SK-N-SH (cell line): ENCODE results near the gene ARHGAP8. TPM values are rescaled to one million over a fixed set of nuclear protein-coding genes. Genes with fewer than 3 reads are reported as not detected.
A peak's percentile ranks its signal among the peaks of the same experiment; 100 is the strongest.

Experiments
- CTCF ChIA-PET: fragments of 300-600, 350-600 bp; formaldehyde crosslinking; extraction: SDS; loops from one replicate; lab custom pipeline; 2021; lab: Yijun Ruan, JAX
- POLR2A ChIA-PET: fragments of 350-600 bp; sonication (Branson Sonifier 250); formaldehyde crosslinking; extraction: SDS; loops from one replicate; lab custom pipeline; 2020; ENCODE audit warnings: antibody characterized with exemption, inconsistent platforms; lab: Yijun Ruan, JAX
- DNase-seq: peaks from one replicate; pipeline ENCODE4 v3.0.0; 2012
- H2AFZ ChIP-seq: fragments of 200-600 bp; sonication (generic); 2 replicates; pipeline ENCODE4 v1.8.1; 2016; ENCODE audit warnings: antibody characterized with exemption, mild to moderate bottlenecking, low read depth
- H3F3A ChIP-seq: fragments of 200-600 bp; sonication (generic); replicated peaks from 2 replicates; pipeline ENCODE3; 2016; ENCODE audit warnings: antibody characterized with exemption, mild to moderate bottlenecking; ENCODE audit not compliant: insufficient read depth
- H3K27ac ChIP-seq, 2 experiments: fragments of 200-500 bp in 1 of 2; fragments of 200-600 bp in 1 of 2; sonication (Bioruptor generic) in 1 of 2; sonication (generic), shearing (Covaris generic) in 1 of 2; 2 replicates each; pipeline versions ENCODE4 v1.5.1 to v1.6.1; 2014 to 2016; ENCODE audit warnings: low read depth in 2 of 2, inconsistent platforms in 1 of 2, low read length in 1 of 2, mild to moderate bottlenecking in 1 of 2, mixed read lengths in 1 of 2
- H3K27me3 ChIP-seq: fragments of 200-600 bp; sonication (generic), shearing (Covaris generic); 2 replicates; pipeline ENCODE4 v1.6.1; 2016; ENCODE audit warnings: mixed run types; ENCODE audit not compliant: insufficient read depth
- H3K36me3 ChIP-seq, 2 experiments: fragments of 200-500 bp in 1 of 2; fragments of 200-600 bp in 1 of 2; sonication (Bioruptor generic) in 1 of 2; sonication (generic) in 1 of 2; replicated peaks in 1 of 2; 2 replicates each; pipeline versions ENCODE3 to v1.5.1; 2014 to 2016; ENCODE audit warnings: low read length in 1 of 2, mild to moderate bottlenecking in 1 of 2; ENCODE audit not compliant: insufficient read depth in 2 of 2, control insufficient read depth in 1 of 2
- H3K4me1 ChIP-seq, 2 experiments: fragments of 200-500 bp in 1 of 2; fragments of 200-600 bp in 1 of 2; sonication (Bioruptor generic) in 1 of 2; sonication (generic), shearing (Covaris generic) in 1 of 2; 2 replicates each; pipeline versions ENCODE4 v1.5.1 to v1.6.1; 2014 to 2016; ENCODE audit warnings: low read depth in 1 of 2, low read length in 1 of 2, mixed run types in 1 of 2; ENCODE audit not compliant: insufficient read depth in 2 of 2, control insufficient read depth in 1 of 2
- H3K4me2 ChIP-seq: fragments of 200-600 bp; sonication (generic), shearing (Covaris generic); 2 replicates; pipeline ENCODE4 v1.6.1; 2017; ENCODE audit warnings: mixed run types
- H3K4me3 ChIP-seq, 2 experiments: fragments of 200-500 bp in 1 of 2; fragments of 200-600 bp in 1 of 2; sonication (Bioruptor generic) in 1 of 2; sonication (generic), shearing (Covaris generic) in 1 of 2; 2 replicates each; pipeline versions ENCODE4 v1.5.1 to v1.8.1; 2014 to 2016; ENCODE audit warnings: low read depth in 2 of 2, inconsistent platforms in 1 of 2, low read length in 1 of 2, mild to moderate bottlenecking in 1 of 2, mixed read lengths in 1 of 2, moderate library complexity in 1 of 2
- H3K79me2 ChIP-seq: fragments of 200-600 bp; sonication (generic); 2 replicates; pipeline ENCODE4 v1.8.1; 2017; ENCODE audit warnings: mild to moderate bottlenecking; ENCODE audit not compliant: insufficient read depth
- H3K9ac ChIP-seq: fragments of 200-600 bp; sonication (generic); 2 replicates; pipeline ENCODE4 v1.6.1; 2017; ENCODE audit warnings: mixed run types
- H3K9me2 ChIP-seq: fragments of 200-600 bp; sonication (generic); 2 replicates; pipeline ENCODE4 v1.6.1; 2017; ENCODE audit warnings: mixed run types
- H3K9me3 ChIP-seq: fragments of 200-600 bp; sonication (generic); 2 replicates; pipeline ENCODE4 v1.6.1; 2017; ENCODE audit warnings: mixed run types, mild to moderate bottlenecking, moderate library complexity
- H4K20me1 ChIP-seq: fragments of 200-600 bp; sonication (generic); 2 replicates; pipeline ENCODE4 v1.6.1; 2017; ENCODE audit warnings: mild to moderate bottlenecking, mixed run types; ENCODE audit not compliant: insufficient read depth
- CHD2 ChIP-seq: fragments of 150-350 bp; IDR thresholded peaks from 2 replicates; pipeline ENCODE4 v1.6.1; 2018; ENCODE audit warnings: low read length; ENCODE audit not compliant: partially characterized antibody
- CTCF ChIP-seq: fragments of 200-600 bp; sonication (generic); IDR thresholded peaks from 2 replicates; pipeline ENCODE4 v1.6.1; 2017; ENCODE audit warnings: antibody characterized with exemption, mild to moderate bottlenecking, moderate library complexity
- FOXM1 ChIP-seq: IDR thresholded peaks from 2 replicates; pipeline ENCODE4 v1.4.0; 2012; ENCODE audit warnings: low read depth, mild to moderate bottlenecking
- GABPA ChIP-seq: IDR thresholded peaks from 2 replicates; pipeline ENCODE4 v1.4.0; 2012; ENCODE audit warnings: low read depth, mild to moderate bottlenecking
- JUND ChIP-seq: IDR thresholded peaks from 2 replicates; pipeline ENCODE4 v1.4.0; 2012
- PBX3 ChIP-seq: IDR thresholded peaks from 2 replicates; pipeline ENCODE4; 2012
- POLR2AphosphoS5 ChIP-seq: IDR thresholded peaks from 2 replicates; pipeline ENCODE4 v1.6.1; 2012; ENCODE audit warnings: low read depth, low read length
- REST ChIP-seq: IDR thresholded peaks from 2 replicates; pipeline ENCODE4 v1.6.1; 2012; ENCODE audit warnings: mild to moderate bottlenecking, low read depth, low read length, moderate library complexity
- RFX5 ChIP-seq: IDR thresholded peaks from 2 replicates; pipeline ENCODE4 v1.6.1; 2012; ENCODE audit warnings: mild to moderate bottlenecking, improper control_type of control experiment, low read length
- TEAD4 ChIP-seq: IDR thresholded peaks from 2 replicates; pipeline ENCODE4 v1.4.0; 2012; ENCODE audit warnings: mild to moderate bottlenecking, borderline replicate concordance; ENCODE audit not compliant: insufficient read depth
- YY1 ChIP-seq: IDR thresholded peaks from 2 replicates; pipeline ENCODE4 v1.4.0; 2012; ENCODE audit warnings: low read depth, mild to moderate bottlenecking
- ZBTB33 ChIP-seq: IDR thresholded peaks from 2 replicates; pipeline ENCODE4 v1.4.0; 2012; ENCODE audit warnings: low read depth, borderline replicate concordance
- WGBS: methylation state at CpG from one replicate; pipeline ENCODE4 v1.1.6; 2017; ENCODE audit warnings: low lambda C conversion rate; 5-methylcytosine and 5-hydroxymethylcytosine counted together
- polyA plus RNA-seq, 3 experiments: library from polyadenylated mRNA; depleted of rRNA; stranded (reverse); fragments of >200 nt; gene quantifications; 2 replicates each; pipeline ENCODE4 v1.2.3, GENCODE V29; 2012

The ARHGAP8 gene
- polyA plus RNA-seq, 1 of the 3 experiments (the other 2 are of a cell fraction) = 0.08 TPM

- Histone ChIP-seq H2AFZ (no peak overlapping the region), H3K79me2 (no peaks in the 10 kb centered on the region), H3K4me2 (no peak overlapping the region), H3K27ac (no peak overlapping the region), H3K9ac (no peak overlapping the region), H3F3A (no peaks in the 10 kb centered on the region), H3K4me3 (no peak overlapping the region), H3K9me3 (no peaks in the 10 kb centered on the region), H4K20me1 (no peaks in the 10 kb centered on the region), H3K9me2 (no peaks in the 10 kb centered on the region), H3K27me3 (no peaks in the 10 kb centered on the region), H3K4me1 (peaks cover 0 to 7% of the 10 kb centered on the region in 2 experiments; a peak in 1 of 4 replicates), H3K36me3 (no peaks in the 10 kb centered on the region)
- TF ChIP-seq FOXM1 (no peak), JUND (no peak), YY1 (no peak), REST (no peak), PBX3 (no peak), TEAD4 (no peak), CTCF (no peak), ZBTB33 (no peak), GABPA (no peak), POLR2AphosphoS5 (no peak), CHD2 (no peak), RFX5 (no peak)
- DNase-seq = peak; percentile 21
- 78% methylated on average over 17 of the region's 31 CpGs for WGBS
- CTCF ChIA-PET = no interaction called here
- POLR2A ChIA-PET = no interaction called here
Observed at GRCh38 chr22:44865193-44866057, 113.0 kb downstream of the ARHGAP8 start.
